ENCODE measurements around the gene UGT1A9. TPM values are rescaled to one million over a fixed set of nuclear protein-coding genes. Genes with fewer than 3 reads are reported as not detected.

Gene UGT1A9
- polyA plus RNA-seq, 1 donor from 2014 or later, result not detected

DNA sequence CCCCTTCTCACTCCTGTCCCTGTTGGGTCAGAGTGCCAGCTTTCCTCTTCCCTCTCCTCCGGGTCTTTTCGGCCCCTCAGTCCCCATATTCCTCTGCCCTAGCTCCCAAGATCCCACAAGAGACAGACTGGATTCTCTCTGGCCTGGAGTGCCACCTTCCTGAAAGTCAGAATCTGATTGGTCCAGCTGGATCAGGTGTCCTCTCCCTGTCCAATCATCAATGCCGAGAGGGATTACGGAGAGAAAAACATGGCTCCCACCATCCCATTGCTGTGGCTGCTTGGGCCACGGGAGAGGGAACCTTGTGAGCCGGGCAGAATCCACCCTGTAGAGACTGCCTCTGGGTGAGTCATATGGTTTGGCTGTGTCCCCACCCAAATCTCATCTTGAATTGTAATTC lies 103.7 kb downstream of the UGT1A9 start:
- no peak overlapping the region for H3K27ac ChIP-seq (ENCODE audit: low read length)
- no peaks in the 10 kb centered on the region for H3F3A ChIP-seq (ENCODE audit: insufficient read depth, low read length, poor library complexity, severe bottlenecking)
- no peak overlapping the region for H2AFZ ChIP-seq (ENCODE audit: low read depth, low read length)
- H3K27me3 ChIP-seq (ENCODE audit: insufficient read depth, low read depth, low read length), result no peaks in the 10 kb centered on the region
- H3K79me2 ChIP-seq (replicated peaks; ENCODE audit: insufficient read depth, low read length), result no peaks in the 10 kb centered on the region
- no peaks in the 10 kb centered on the region for H3K9me2 ChIP-seq (ENCODE audit: insufficient read depth, low read length)
- no peaks in the 10 kb centered on the region for H4K20me1 ChIP-seq (ENCODE audit: insufficient read depth)
- H3K9ac ChIP-seq (ENCODE audit: low read length), result no peak overlapping the region
- TF ChIP-seq, protein P1, sequence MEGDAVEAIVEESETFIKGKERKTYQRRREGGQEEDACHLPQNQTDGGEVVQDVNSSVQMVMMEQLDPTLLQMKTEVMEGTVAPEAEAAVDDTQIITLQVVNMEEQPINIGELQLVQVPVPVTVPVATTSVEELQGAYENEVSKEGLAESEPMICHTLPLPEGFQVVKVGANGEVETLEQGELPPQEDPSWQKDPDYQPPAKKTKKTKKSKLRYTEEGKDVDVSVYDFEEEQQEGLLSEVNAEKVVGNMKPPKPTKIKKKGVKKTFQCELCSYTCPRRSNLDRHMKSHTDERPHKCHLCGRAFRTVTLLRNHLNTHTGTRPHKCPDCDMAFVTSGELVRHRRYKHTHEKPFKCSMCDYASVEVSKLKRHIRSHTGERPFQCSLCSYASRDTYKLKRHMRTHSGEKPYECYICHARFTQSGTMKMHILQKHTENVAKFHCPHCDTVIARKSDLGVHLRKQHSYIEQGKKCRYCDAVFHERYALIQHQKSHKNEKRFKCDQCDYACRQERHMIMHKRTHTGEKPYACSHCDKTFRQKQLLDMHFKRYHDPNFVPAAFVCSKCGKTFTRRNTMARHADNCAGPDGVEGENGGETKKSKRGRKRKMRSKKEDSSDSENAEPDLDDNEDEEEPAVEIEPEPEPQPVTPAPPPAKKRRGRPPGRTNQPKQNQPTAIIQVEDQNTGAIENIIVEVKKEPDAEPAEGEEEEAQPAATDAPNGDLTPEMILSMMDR (IDR thresholded peaks at IDR 0.05; ENCODE audit: poor library complexity, severe bottlenecking), result no peak
- no peak for TF ChIP-seq POLR2AphosphoS5 (IDR thresholded peaks at IDR 0.05)
- TF ChIP-seq, protein P2, sequence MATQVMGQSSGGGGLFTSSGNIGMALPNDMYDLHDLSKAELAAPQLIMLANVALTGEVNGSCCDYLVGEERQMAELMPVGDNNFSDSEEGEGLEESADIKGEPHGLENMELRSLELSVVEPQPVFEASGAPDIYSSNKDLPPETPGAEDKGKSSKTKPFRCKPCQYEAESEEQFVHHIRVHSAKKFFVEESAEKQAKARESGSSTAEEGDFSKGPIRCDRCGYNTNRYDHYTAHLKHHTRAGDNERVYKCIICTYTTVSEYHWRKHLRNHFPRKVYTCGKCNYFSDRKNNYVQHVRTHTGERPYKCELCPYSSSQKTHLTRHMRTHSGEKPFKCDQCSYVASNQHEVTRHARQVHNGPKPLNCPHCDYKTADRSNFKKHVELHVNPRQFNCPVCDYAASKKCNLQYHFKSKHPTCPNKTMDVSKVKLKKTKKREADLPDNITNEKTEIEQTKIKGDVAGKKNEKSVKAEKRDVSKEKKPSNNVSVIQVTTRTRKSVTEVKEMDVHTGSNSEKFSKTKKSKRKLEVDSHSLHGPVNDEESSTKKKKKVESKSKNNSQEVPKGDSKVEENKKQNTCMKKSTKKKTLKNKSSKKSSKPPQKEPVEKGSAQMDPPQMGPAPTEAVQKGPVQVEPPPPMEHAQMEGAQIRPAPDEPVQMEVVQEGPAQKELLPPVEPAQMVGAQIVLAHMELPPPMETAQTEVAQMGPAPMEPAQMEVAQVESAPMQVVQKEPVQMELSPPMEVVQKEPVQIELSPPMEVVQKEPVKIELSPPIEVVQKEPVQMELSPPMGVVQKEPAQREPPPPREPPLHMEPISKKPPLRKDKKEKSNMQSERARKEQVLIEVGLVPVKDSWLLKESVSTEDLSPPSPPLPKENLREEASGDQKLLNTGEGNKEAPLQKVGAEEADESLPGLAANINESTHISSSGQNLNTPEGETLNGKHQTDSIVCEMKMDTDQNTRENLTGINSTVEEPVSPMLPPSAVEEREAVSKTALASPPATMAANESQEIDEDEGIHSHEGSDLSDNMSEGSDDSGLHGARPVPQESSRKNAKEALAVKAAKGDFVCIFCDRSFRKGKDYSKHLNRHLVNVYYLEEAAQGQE (IDR thresholded peaks at IDR 0.05; ENCODE audit: borderline replicate concordance), result no peak
- TF ChIP-seq TAF1 (IDR thresholded peaks at IDR 0.05; ENCODE audit: low read depth), result no peak
- no peak overlapping the region for H3K4me2 ChIP-seq (ENCODE audit: low read length)
- peaks cover 3% of the 10 kb centered on the region for H3K9me3 ChIP-seq (ENCODE audit: low read length)
- H3K4me3 ChIP-seq (ENCODE audit: low read length), result no peak overlapping the region
- H3K36me3 ChIP-seq (ENCODE audit: insufficient read depth, low read length), result no peaks in the 10 kb centered on the region

DNA sequence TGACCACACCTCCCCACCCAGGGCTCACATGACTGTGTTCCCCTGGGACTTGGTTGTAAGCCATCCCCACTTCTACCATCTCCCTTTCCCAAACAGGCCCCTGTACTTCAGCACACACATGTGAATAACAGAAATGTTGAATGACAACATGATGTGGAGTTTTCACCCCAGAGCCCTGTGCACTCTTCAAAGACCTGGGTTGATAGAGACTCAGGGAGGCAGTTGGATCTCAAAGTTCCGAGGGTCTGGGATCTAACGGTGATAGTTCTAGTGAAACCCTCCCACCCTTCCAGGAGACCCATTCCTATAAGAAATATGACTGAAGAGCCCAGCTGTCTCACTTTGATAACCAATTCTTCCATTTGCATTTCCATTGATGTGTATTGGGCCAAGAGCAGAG lies 106.3 kb downstream of the UGT1A9 start, which contains the start of gene MROH2A:
Gene MROH2A, plus strand, starts transcription at position 301 of the 400 bp plus-strand sequence. CDS start 1,029 bp downstream, outside the sequence.
- TF ChIP-seq EZH2 (IDR thresholded peaks at IDR 0.05; ENCODE audit: borderline replicate concordance, insufficient read depth, low read length, poor library complexity, severe bottlenecking) (no peak), TAF1 (IDR thresholded peaks at IDR 0.05; ENCODE audit: low read depth) (no peak), EP300 (conservative IDR thresholded peaks at IDR 0.05; ENCODE audit: poor library complexity, severe bottlenecking) (no peak), POLR2AphosphoS5 (IDR thresholded peaks at IDR 0.05) (no peak), MXI1 (conservative IDR thresholded peaks at IDR 0.05; ENCODE audit: poor library complexity, severe bottlenecking) (no peak), RAD21 (conservative IDR thresholded peaks at IDR 0.05) (no peak)
- TF ChIP-seq, protein P1 (IDR thresholded peaks at IDR 0.05; ENCODE audit: poor library complexity, severe bottlenecking), result no peak
- H3K79me2 ChIP-seq (replicated peaks; ENCODE audit: insufficient read depth, low read length), result no peaks in the 10 kb centered on the region
- H4K20me1 ChIP-seq (ENCODE audit: insufficient read depth), result no peaks in the 10 kb centered on the region
- no peak within 1 kb of the TSS for H3K4me2 ChIP-seq (ENCODE audit: low read length)
- H3K36me3 ChIP-seq (ENCODE audit: insufficient read depth, low read length), result no peaks in the 10 kb centered on the region
- H3K27ac ChIP-seq (ENCODE audit: low read length), result no peak within 1 kb of the TSS
- no peaks in the 10 kb centered on the region for H3K9me2 ChIP-seq (ENCODE audit: insufficient read depth, low read length)
- H3K27me3 ChIP-seq (ENCODE audit: insufficient read depth, low read depth, low read length), result no peaks in the 10 kb centered on the region
- no peak within 1 kb of the TSS for H3K9ac ChIP-seq (ENCODE audit: low read length)
- H3K9me3 ChIP-seq (ENCODE audit: low read length), result peaks cover 3% of the 10 kb centered on the region
- H3K4me3 ChIP-seq (ENCODE audit: low read length), result no peak within 1 kb of the TSS
- H3F3A ChIP-seq (ENCODE audit: insufficient read depth, low read length, poor library complexity, severe bottlenecking), result no peaks in the 10 kb centered on the region
- no peak within 1 kb of the TSS for H2AFZ ChIP-seq (ENCODE audit: low read depth, low read length)

Data from neural cell (in vitro differentiated cells).